ENCODE results near the gene WDR36.

DNA sequence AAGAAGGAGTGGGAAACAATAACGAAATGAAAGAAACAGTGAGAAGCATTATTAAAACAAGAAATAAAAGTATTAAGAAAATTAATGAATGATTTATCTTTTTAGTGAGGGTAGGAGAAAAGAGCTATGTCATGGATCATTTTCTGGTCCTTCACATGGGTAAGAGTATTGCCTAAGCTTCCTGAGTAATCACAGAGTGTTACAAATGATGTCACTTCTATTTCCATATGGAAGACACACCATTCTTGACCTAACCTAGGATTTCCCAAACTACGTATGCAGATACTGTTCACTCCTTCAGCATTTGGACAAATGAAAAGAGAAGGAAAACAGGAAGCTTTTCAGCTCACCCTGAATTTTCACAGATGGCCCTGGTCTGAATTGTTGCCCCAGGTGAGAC, 23.9 kb upstream of the WDR36 start:
- no peak for TF ChIP-seq MXI1 (IDR thresholded peaks at IDR 0.05; ENCODE audit: borderline replicate concordance, low read depth, low read length)
- TF ChIP-seq POLR2A (IDR thresholded peaks at IDR 0.05; ENCODE audit: low read depth, low read length): no peak
- TF ChIP-seq SMC3 (IDR thresholded peaks at IDR 0.05; ENCODE audit: low read depth, low read length): no peak
- peak; percentile 78 for TF ChIP-seq CEBPB (IDR thresholded peaks at IDR 0.05; ENCODE audit: low read depth, low read length)

Data from IMR-90 (cell line).